ENCODE measurements around the gene SLC39A11.

- no peak for TF ChIP-seq CTCF (conservative IDR thresholded peaks at IDR 0.05 in 1 of 2, IDR thresholded peaks at IDR 0.05 in 1 of 2; ENCODE audit: extremely low read depth in 1 of 2, insufficient read depth in 1 of 2, low read depth in 1 of 2, low read length in 2 of 2)
- no peak for TF ChIP-seq EZH2 (IDR thresholded peaks at IDR 0.05; ENCODE audit: borderline replicate concordance, low read length)
Measured at GRCh38 chr17:73023759-73024158, 68.7 kb downstream of the SLC39A11 start.
